GM23338 (cell line): ENCODE data around the gene GNS. TPM values are rescaled to one million over a fixed set of nuclear protein-coding genes. Genes with fewer than 3 reads are reported as not detected.

Experiments used
- ATAC-seq: fragments of 200-7000 bp; cut with Tn5 transposase; 3 replicates; pipeline ENCODE4 v1.9.1; 2020
- DNase-seq: peaks from one replicate; pipeline ENCODE4 v3.0.0-alpha.2; 2015; ENCODE audit warnings: low spot score
- H2AFZ ChIP-seq: fragments of 200-600 bp; sonication (generic); 2 replicates; pipeline ENCODE4 v1.8.0; 2016; ENCODE audit warnings: antibody characterized with exemption, mild to moderate bottlenecking, moderate library complexity
- H3F3A ChIP-seq: fragments of 200-600 bp; sonication (generic); replicated peaks from 2 replicates; pipeline ENCODE4 v1.8.0; 2017; ENCODE audit warnings: antibody characterized with exemption, mixed run types, low read depth
- H3K27ac ChIP-seq: fragments of 200-600 bp; sonication (generic); 2 replicates; pipeline ENCODE4 v1.6.1; 2016; ENCODE audit warnings: low read depth
- H3K27me3 ChIP-seq: fragments of 200-600 bp; sonication (generic); 2 replicates; pipeline ENCODE4 v1.8.0; 2016; ENCODE audit warnings: mild to moderate bottlenecking, mixed run types, moderate library complexity; ENCODE audit not compliant: insufficient read depth
- H3K36me3 ChIP-seq: fragments of 200-600 bp; sonication (generic); 2 replicates; pipeline ENCODE4 v1.8.0; 2016; ENCODE audit warnings: mild to moderate bottlenecking; ENCODE audit not compliant: insufficient read depth
- H3K4me1 ChIP-seq: fragments of 200-600 bp; sonication (generic); 2 replicates; pipeline ENCODE4 v1.8.0; 2016; ENCODE audit warnings: mild to moderate bottlenecking, moderate library complexity; ENCODE audit not compliant: insufficient read depth
- H3K4me2 ChIP-seq: fragments of 200-600 bp; sonication (generic); 2 replicates; pipeline ENCODE4 v1.7.1; 2017; ENCODE audit warnings: mixed run types
- H3K4me3 ChIP-seq: fragments of 200-600 bp; sonication (generic); 2 replicates; pipeline ENCODE4 v1.6.1; 2016; ENCODE audit warnings: mixed run types
- H3K79me2 ChIP-seq: fragments of 200-600 bp; sonication (generic); replicated peaks from 2 replicates; pipeline ENCODE4 v1.8.0; 2017; ENCODE audit warnings: mild to moderate bottlenecking; ENCODE audit not compliant: insufficient read depth
- H3K9me2 ChIP-seq: fragments of 200-600 bp; sonication (generic); 2 replicates; pipeline ENCODE4 v1.8.0; 2017; ENCODE audit not compliant: insufficient read depth
- H4K20me1 ChIP-seq: fragments of 200-600 bp; sonication (generic); replicated peaks from 2 replicates; pipeline ENCODE4 v1.8.0; 2017; ENCODE audit warnings: mild to moderate bottlenecking; ENCODE audit not compliant: insufficient read depth
- H3K27ac Mint-ChIP-seq: 2 replicates; pipeline ENCODE4 v1.8.0; 2020; ENCODE audit warnings: inconsistent platforms, mild to moderate bottlenecking, moderate library complexity, mixed read lengths
- H3K27me3 Mint-ChIP-seq: 3 replicates; pipeline ENCODE4 v1.8.0; 2022; ENCODE audit warnings: low read depth, mild to moderate bottlenecking, moderate library complexity, mixed read lengths, inconsistent platforms; ENCODE audit not compliant: insufficient read depth, poor library complexity
- H3K36me3 Mint-ChIP-seq: 3 replicates; pipeline ENCODE4 v1.8.0; 2021; ENCODE audit warnings: low read depth, mild to moderate bottlenecking, inconsistent platforms, moderate library complexity, mixed read lengths
- H3K4me1 Mint-ChIP-seq: 3 replicates; pipeline ENCODE4 v1.8.0; 2020; ENCODE audit warnings: mild to moderate bottlenecking, inconsistent platforms, mixed read lengths
- H3K4me3 Mint-ChIP-seq: 3 replicates; pipeline ENCODE4 v1.8.0; 2021; ENCODE audit warnings: moderate library complexity, mild to moderate bottlenecking, inconsistent platforms, mixed read lengths
- H3K9me3 Mint-ChIP-seq: 3 replicates; pipeline ENCODE4 v1.8.0; 2020; ENCODE audit warnings: moderate library complexity, mild to moderate bottlenecking, inconsistent platforms, mixed read lengths
- CREB1 ChIP-seq: fragments of 250-450 bp; sonication (Bioruptor Pico); IDR thresholded peaks from 2 replicates; pipeline ENCODE4 v1.5.0; 2020; ENCODE audit warnings: low read depth, mild to moderate bottlenecking, moderate library complexity
- CTCF ChIP-seq, 2 experiments: fragments of 200-600 bp in 1 of 2; sonication (generic) in 1 of 2; conservative IDR thresholded peaks; 2 replicates each; pipeline versions ENCODE4 v1.5.1 to v1.6.1; 2016 to 2017; ENCODE audit warnings: antibody characterized with exemption in 2 of 2, low read depth in 2 of 2, mild to moderate bottlenecking in 2 of 2, moderate library complexity in 1 of 2
- ETS1 ChIP-seq: IDR thresholded peaks from 2 replicates; pipeline ENCODE4 v1.6.1; 2016; ENCODE audit warnings: antibody characterized with exemption
- EZH2 ChIP-seq: fragments of 200-600 bp; sonication (generic); IDR thresholded peaks from one replicate; pipeline ENCODE4 v1.8.0; 2017; ENCODE audit warnings: antibody characterized with exemption, mild to moderate bottlenecking, low read depth; ENCODE audit not compliant: unreplicated experiment
- EZH2phosphoT487 ChIP-seq: fragments of 200-600 bp; sonication (generic); IDR thresholded peaks from one replicate; pipeline ENCODE4 v1.8.1; 2018; ENCODE audit warnings: antibody characterized with exemption; ENCODE audit not compliant: unreplicated experiment
- JUNB ChIP-seq: IDR thresholded peaks from one replicate; pipeline ENCODE4 v1.6.1; 2016; ENCODE audit warnings: antibody characterized with exemption; ENCODE audit not compliant: unreplicated experiment
- POLR2AphosphoS5 ChIP-seq: IDR thresholded peaks from 2 replicates; pipeline ENCODE4 v1.6.1; 2016; ENCODE audit warnings: antibody characterized with exemption, low read depth
- REST ChIP-seq: IDR thresholded peaks from one replicate; pipeline ENCODE4 v1.6.1; 2018; ENCODE audit warnings: antibody characterized with exemption; ENCODE audit not compliant: unreplicated experiment
- STAT1 ChIP-seq: IDR thresholded peaks from one replicate; pipeline ENCODE4 v1.6.1; 2016; ENCODE audit warnings: antibody characterized with exemption; ENCODE audit not compliant: unreplicated experiment
- ZNF114 ChIP-seq: fragments of 250-450 bp; sonication (Bioruptor Pico); IDR thresholded peaks from 2 replicates; pipeline ENCODE4 v1.5.0; 2020; ENCODE audit warnings: mild to moderate bottlenecking, moderate library complexity
- ZNF331 ChIP-seq: fragments of 250-450 bp; sonication (Bioruptor Pico); IDR thresholded peaks from 2 replicates; pipeline ENCODE4 v1.5.0; 2020; ENCODE audit warnings: low read depth, mild to moderate bottlenecking, moderate library complexity
- ZNF462 ChIP-seq: fragments of 250-450 bp; sonication (Bioruptor Pico); IDR thresholded peaks from 2 replicates; pipeline ENCODE4 v1.5.0; 2020; ENCODE audit warnings: mild to moderate bottlenecking, moderate library complexity
- polyA plus RNA-seq: library from polyadenylated mRNA; unstranded; fragments of >200 nt; fragmentation: Nextera tagmentation; extraction: Ambion mirVana; gene quantifications from 2 replicates; pipeline ENCODE4 v1.2.1, GENCODE V29; 2016
- total RNA-seq: library from RNA; depleted of rRNA; stranded (reverse); fragments of >200 nt; shearing (Covaris generic); gene quantifications from 2 replicates; pipeline ENCODE4 v1.2.3, GENCODE V29; 2014

GNS gene
- total and polyA plus RNA-seq, 2 experiments from 2014 or later = 12.3 to 34.9 TPM

- Mint-ChIP-seq H3K27me3 (peaks cover 14% of the 10 kb centered on the region), H3K36me3 (no peaks in the 10 kb centered on the region; the same call in 2 of the 3 replicates), H3K4me1 (peaks cover 17% of the 10 kb centered on the region), H3K27ac (no peak overlapping the region), H3K9me3 (no peaks in the 10 kb centered on the region), H3K4me3 (no peak overlapping the region)
- DNase-seq (no peak), ATAC-seq (no peak)
- H3K9me2 ChIP-seq = no peaks in the 10 kb centered on the region
- no peak overlapping the region; the same call in 1 of the 2 replicates for H3K27ac ChIP-seq
- H3K4me1 ChIP-seq = peaks cover 30% of the 10 kb centered on the region
- H3K36me3 ChIP-seq = no peaks in the 10 kb centered on the region
- no peak for TF ChIP-seq ZNF331 (CRISPR knock-in tag)
- no peak for TF ChIP-seq STAT1
- TF ChIP-seq CREB1 (CRISPR knock-in tag) = no peak
- no peak for TF ChIP-seq EZH2
- no peak for TF ChIP-seq JUNB
- no peak for TF ChIP-seq ZNF114 (CRISPR knock-in tag)
- TF ChIP-seq ETS1 = no peak
- TF ChIP-seq ZNF462 (CRISPR knock-in tag) = no peak
- TF ChIP-seq REST = no peak
- TF ChIP-seq EZH2phosphoT487 = no peak
- TF ChIP-seq CTCF (conservative IDR thresholded peaks at IDR 0.05; ENCODE audit: low read depth in 2 of 2) = no peak
- no peak for TF ChIP-seq POLR2AphosphoS5
- peaks cover 5% of the 10 kb centered on the region for H3F3A ChIP-seq
- H3K79me2 ChIP-seq = no peaks in the 10 kb centered on the region
- no peak overlapping the region for H3K4me3 ChIP-seq
- H4K20me1 ChIP-seq = no peaks in the 10 kb centered on the region; the same call in 1 of the 2 replicates
- H3K4me2 ChIP-seq = no peak overlapping the region
- H3K27me3 ChIP-seq = peaks cover 28% of the 10 kb centered on the region
- no peak overlapping the region for H2AFZ ChIP-seq
These were observed 26.6 kb upstream of the GNS start for GRCh38 chr12:64785838-64786237.
